ENCODE results near the gene THAP12.
"Not testable (repeated sequence)": the region's sequence is repeated elsewhere in the genome, so short reads cannot be mapped to it uniquely, and the experiment has no call there.

The THAP12 gene

DNA sequence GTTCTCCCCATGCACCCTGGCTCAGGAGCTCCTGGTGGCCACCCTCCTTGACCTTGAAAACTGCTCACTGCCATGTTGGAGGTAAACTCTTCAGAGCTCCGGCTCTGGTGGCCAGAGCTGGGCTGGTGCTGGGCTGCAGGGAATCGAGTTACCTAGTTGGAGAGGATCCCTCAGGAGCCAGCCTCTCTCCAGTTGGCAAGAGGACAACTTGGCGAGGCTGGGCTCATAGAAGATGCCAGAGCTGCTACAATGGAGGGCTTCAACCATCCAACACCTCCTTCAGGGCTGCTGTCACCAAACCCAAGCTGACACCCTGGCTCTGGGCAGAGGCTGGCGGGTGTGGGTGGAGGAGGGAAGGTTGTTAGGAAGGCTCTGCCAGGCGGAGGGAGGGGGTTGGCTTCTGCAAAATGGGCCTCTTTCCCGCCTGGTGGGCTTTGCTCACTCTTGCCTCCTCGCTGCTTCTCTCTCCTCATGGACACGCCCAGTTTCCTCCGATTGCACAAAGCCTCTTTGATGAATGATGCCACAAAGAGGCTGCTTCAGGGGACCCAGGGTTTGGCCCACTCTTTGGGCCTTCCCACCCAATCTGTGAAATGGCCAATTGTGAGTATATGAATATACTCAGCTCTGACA is 53.1 kb downstream of the THAP12 start:
- DNase-seq (ENCODE audit: low spot score): no peak

DNA sequence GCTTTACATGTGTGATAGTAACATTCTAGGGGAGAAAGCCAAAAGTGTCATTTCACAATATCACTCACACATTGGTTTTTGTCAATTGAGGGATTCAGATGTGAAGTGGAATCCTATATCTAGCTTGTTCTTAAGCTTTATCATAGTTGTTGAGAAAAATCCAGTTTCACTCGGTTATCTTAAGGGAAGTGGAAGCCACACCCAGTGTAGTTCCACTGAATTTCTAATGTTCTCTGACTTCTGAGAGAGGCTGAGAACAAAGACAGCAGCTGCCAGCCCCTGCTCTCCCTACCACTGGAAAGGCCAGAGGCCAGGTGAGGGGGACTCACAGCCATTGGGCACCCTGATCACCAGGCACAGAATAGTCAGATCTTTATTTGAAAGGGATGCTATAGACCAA is 53.7 kb downstream of the THAP12 start:
- DNase-seq (ENCODE audit: low spot score): no peak

DNA sequence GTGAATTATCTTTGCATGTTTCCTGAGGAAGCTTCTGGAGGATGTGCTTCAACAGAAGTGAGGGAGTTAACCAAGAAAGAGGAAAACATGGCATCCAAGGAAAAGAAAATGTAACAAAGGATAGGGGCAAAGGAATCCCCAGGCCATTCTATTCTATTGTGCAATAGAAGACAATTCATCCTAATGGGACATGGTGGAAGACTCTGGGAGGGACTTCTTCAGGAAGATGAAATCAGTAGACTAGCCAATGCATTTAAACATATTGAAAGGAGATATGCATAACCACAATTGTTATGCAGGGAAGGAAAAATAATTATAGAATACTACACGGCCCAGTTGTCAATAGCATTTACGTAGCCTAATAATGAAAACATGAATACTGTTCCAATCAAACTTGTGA is 55.7 kb downstream of the THAP12 start:
- DNase-seq (ENCODE audit: low spot score): no peak

DNA sequence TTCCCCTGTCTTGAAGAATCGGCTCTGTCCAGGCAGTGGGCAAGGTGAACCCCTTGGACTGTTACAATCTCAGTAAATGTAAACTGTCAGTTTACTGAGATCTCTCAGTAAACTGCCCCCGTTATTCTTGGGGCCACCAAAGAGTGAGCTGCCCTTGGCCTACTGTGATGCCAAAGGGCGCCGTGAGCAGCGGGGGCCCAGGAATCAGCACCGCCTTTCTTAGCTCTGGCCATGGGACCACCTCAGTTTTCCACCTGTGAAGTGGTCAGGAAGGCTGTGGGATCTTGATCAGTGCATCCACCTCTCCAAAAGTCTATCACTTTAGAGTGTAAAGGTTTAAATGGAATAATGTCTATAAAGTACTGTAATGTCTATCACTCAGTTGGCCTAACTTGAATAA is 57.1 kb downstream of the THAP12 start:
- no peak for DNase-seq (ENCODE audit: low spot score)

DNA sequence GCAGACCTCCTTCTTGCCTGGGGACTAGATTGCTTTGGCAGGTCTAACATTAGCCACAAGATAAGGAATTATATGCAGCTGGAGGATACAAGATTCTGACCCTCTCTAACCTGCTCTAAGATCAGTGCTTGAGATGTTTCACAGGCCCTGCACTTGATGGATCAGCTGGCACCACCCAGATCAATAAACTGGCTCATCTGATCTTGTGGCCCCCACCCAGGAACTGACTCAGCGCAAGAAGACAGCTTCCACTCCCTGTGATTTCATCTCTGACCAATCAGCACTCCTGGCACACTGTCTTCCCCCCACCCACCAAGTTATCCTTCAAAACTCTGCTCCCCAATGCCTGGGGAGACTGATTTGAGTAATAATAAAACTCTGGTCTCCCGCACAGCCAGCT is 57.6 kb downstream of the THAP12 start:
- not testable (repeated sequence) for DNase-seq (ENCODE audit: low spot score)

DNA sequence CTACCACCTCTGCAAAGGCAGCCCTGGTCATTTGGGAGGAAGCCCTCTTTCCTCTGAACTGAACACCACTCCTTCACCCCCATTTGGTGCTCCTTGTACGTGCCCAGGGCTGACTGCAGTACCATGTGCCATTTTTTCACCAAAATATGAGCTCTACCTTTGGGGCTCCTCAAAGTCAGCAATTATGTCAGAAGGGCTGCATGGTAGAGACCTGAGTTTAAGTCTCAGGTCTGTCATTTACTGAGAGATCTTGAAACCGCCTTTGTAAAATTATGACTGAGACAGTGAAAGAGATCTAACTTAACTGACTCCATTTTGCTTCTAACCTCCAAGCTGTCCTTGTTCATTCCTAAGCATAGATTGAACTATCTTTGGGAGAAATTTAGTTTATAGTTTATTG is 58.0 kb downstream of the THAP12 start:
- DNase-seq (ENCODE audit: low spot score): no peak

DNA sequence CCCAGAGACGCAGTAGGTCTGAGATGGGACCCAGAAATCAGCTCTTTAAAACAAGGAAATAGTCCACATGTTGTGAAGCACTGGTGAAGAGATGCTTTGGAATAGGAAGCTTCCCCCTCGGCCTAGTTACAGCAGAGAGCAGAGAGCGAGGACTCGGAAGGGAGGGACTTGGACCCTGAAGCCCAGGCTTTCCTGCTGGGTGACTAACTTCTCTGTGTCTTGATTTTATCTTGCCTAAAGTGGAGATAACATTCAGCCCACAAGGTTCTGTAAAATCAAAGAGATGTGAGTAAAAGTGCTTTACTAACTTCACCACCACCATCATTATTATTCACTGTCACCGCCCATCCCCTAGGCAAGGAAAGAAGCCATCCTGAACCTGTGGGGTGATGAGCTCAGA is 58.4 kb downstream of the THAP12 start:
- no peak for DNase-seq (ENCODE audit: low spot score)

DNA sequence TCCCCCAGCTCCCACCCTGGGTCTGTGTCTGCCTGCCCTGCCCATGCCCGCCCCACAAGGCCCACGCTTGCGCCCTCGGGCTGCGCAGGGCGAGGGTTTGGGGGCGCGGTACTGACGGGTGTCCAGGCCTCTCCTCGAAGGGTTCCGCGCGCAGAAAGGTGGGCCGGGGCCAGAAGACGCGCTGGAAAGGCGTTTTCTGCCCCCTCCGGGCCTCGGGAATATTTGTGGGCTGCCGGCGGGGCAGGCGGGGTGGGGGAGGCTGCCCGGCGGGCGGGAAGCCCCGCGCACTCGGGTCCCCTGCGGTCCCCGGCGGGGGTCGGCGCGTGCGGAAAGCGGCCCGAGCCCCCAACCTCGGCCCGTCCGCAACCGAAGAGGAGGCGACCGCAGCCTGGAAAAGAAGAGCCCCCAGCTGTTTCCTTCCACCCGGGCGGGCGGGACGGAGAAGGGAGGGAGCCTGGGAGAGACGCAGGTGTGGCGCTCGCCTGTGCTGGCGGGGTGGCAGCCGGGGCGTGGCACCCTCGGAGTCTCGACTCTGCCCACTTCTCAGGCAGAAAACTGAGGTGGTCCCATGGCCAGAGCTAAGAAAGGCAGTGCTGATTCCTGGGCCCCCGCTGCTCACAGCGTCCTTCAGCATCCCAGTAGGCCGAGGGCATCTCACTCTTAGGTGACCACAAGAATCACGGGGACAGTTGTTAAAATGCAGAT is 59.0 kb downstream of the THAP12 start:
- DNase-seq (ENCODE audit: low spot score): no peak

DNA sequence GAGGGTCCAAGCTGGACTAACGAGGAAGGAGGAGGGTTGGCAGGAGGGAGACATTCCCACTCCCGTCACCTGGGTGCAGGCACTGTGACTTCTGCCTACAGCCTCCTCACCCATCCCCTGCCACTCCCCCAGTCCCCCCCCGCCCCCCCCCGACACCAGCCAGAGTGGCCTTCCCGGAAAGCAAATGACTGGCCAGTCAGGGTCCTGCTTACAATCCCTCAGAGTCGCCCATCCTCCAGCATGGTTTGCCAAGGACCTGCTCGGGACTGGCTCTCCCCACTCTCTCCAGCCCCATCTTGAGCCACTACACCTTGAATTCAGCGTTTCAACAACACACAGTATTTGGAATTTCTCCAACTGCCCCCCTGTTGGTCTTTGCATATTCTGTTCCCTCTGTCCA is 59.6 kb downstream of the THAP12 start:
- DNase-seq (ENCODE audit: low spot score): no peak

DNA sequence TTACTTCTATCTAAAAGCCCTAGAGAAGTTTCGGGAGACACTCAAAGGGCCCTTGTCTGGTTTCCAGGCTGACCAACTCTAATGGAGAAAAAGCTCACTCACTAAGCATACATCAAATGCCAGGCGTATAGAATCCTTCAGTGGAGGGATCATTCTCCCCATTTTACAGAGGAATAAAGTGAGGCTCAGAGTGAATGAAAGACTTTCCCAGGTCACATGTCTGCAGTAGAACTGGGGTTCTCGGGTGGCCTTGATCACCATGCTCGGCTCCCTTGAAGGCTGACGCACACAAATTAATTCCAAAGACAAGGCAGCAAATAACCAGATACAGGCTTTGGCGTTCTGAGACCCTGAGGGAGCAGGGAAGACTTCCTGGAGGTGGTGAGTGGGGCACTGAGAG is 60.0 kb downstream of the THAP12 start:
- DNase-seq (ENCODE audit: low spot score): no peak

DNA sequence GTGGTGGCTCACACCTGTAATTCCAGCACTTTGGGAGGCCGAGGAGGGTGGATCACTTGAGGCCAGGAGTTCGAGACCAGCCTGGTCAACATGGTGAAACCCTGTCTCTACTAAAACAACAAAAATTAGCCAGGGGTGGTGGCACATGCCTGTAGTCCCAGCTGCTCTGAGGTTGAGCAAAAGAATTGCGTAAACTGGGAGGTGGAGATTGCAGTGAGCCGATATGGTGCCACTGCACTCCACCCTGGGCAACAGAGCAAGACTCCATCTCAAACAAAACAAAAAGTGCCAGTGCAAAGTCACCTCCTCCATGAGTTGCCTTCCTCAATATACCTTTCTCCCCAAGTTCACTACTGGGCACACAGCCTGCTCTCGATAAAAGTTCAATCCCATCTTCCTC is 61.1 kb downstream of the THAP12 start:
- not testable (repeated sequence) for DNase-seq (ENCODE audit: low spot score)

DNA sequence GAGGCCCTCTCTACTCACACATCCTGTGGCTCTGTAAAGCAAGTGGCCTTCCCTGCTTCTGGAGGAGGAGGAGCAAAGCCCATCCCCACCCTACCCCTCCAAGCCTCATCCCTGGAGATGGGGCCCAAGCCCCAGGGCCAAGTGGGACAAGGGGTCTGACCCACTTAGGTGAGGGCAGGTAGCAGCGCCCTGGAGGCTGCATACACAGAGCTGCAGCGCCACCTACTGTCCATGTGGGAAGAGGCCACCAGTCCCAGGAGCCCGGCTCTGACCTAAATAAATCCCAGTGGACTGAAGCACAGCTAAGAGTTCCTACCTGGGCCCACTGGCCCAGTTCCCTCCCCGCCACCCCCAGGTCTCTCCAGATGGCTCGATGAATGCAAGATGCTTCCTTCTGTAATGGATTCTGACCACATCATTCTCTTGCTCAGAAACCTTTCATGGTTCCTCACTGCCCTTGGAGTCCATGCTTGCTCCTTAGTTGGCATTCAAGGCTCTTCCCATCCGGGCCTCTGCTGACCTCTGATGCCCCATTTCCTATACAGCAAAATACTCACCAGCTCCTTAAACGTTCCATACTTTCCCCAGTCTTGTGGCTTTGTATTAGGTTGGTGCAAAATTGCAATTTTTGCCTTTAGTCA is 62.1 kb downstream of the THAP12 start:
- DNase-seq (ENCODE audit: low spot score): peak; percentile 86

DNA sequence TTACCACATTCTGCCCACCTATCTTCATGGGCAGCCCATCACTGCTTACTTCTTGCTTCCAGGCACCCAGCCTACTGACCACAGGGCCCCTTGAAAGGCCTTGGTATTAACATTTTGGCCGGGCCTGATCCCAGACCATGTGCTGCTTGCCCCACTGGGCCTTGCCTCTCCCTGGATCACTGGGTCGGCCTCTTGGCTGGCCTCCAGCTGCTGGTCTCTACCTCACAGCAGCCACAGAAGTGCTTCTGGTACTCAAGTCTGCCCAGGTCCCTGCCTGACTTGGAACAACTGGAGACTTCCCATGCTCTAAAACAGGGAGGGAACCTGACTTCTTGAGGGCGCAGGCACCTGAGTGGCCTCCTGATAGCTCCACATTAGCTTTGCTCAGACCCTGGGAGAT is 63.6 kb downstream of the THAP12 start:
- DNase-seq (ENCODE audit: low spot score): no peak

DNA sequence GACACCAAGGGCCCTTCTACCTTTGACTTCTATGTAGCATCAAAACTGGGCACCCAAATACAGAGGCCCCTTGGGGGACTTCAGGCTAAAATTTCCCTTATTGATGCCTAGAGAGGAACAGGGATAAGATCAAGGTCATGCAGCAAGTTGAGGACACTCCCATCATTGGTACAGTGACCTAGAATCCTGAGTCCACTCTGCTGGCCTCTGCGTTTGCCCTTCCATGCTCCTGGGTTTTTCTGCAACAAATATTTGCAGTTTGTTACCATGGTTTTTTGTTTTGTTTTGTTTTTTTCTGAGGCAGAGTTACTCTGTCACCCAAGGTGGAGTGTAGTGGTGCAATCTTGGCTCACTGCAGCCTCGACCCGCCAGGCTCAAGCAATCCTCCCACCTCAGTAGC is 64.2 kb downstream of the THAP12 start:
- no peak for DNase-seq (ENCODE audit: low spot score)

DNA sequence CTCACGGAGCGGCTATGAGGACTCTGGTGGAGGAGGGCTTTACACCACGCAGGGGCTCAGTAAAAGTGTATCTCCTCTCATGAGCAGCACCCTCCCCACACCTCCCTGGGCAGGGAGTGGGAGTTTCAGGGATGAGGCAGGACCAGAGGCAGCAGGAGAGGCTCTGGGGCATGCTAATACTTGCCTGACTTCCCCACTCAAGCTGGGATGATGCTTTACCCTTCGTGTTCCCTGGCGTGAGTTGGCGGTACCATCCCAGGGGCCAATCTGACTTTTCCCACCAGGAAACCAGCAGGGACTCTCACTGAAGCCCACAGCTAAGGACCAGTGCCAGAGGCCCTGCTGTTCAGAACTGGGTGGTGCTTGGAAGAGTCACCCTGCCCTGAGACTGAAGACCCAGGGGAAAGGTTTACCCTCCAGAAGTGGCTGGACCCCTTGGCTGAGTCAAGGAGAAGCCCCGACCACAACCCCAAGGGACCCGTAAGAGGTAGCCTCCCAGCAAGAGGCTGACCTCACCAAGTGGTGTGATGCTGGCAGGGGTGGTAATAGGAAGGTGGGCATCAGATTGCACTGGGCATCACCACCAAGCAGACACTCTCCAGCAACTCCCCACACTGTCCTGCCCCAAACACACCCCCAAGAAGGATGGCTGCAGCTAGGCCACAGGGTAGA is 65.6 kb downstream of the THAP12 start:
- DNase-seq (ENCODE audit: low spot score): no peak

DNA sequence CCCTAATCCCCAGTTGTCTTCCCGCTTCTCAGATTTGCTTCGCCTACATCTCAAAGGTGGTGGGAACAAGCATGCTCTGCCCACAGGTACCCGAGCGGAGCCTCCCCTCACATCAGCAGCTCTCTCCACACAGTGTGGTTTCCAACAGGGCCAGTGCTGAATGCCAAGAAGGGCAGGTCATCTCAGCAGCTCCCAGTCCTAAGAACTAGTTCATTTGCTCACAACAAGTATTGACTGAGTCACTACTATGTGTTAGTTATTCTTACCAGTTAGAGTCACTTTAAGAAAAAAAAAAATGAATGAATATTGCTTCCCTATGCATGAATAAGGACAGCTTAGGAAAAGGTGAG is 66.2 kb downstream of the THAP12 start:
- DNase-seq (ENCODE audit: low spot score): peak; percentile 47

DNA sequence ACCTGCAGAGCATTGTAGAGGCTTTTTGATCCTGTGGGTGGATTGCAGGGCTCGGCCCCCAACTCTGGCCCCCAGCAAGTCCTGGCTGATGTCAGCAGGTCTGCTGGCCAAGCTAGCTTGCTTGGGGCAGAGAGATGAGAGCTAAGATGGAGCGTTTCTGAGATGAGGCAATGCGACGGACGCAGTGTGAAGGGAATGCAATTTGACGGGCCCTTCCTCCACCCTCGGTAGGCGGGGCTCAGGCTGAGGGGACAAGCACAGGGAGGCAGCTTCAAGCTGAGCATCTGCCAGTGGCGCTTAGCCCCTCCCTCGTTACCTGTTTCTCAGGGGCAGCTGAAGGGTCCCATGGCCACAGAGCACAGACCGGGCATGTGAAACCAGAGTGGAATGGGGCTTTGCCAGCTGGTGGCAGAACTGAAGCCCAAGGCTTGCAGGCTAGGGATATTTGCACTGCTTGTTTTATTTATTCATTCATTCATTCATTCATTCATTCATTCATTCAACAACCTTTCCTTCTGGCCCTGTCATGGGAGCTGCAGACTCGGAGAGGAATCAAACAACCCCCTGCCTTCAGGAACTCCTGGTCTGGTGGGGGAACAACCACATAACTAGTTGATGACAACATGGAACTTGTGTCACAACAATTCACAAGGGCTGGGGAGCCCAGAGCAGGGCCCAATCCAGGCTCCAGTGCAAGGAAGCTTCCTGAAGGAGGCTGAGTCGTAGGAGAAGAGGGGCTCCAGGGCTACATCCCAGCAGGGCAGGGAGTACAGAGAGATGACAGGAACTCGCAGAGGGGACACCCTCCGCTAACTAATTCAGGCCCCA is 66.8 kb downstream of the THAP12 start:
- DNase-seq (ENCODE audit: low spot score): no peak

DNA sequence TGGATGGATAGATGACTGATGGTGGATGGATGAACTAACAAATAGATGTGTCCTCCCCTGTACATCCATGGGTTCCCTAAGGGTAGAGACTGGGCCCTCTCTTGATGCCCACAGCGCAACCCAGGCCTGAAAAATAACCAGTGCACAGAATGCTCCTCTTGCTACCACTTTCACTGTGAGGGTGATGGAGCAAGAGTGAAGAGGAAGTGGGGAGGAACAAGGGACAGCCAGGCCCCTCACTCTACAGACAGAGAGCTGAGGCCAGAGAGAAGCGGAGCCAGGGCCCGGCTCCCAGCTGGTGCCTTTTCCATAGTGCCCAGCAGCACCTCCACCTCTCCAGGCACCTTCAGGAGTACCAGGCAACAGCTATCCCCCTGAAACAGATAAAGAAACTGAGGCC is 67.7 kb downstream of the THAP12 start:
- no peak for DNase-seq (ENCODE audit: low spot score)

DNA sequence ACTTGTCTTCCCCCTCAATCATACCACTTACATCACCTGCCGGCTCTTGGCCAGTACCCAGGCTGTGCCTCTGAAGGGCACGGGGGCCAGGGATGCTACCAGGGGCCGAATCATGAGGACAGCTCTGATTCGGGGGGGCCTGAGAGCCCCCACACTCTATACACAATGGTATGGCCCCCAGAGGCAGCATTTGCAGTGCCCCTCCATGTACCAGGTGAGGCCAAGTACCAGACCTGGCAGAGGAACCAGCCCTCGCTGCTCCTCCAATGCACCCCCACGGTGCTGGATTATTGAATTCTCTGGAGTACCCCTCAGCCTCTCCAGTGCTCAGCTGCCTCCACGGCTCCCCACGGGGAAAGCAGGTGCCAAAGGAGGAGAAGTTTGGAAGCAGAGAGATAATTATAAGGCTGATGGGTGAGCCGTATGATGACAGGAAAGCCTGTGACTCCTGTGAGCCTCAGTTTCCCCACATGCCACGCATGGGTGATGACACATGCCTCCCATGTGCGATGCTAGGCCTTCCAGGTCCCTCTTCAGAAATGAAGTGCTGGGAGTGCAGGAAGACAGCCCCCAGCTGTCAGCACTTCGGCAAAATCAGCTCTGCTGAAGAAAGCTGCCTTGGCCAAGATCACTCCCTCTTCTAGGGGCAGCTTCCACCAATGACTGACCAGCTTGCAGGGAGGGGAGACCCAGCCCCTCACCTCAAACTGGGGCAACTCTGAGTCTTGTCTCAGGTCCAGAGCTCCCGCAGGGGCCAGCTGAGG is 69.9 kb downstream of the THAP12 start:
- DNase-seq (ENCODE audit: low spot score): no peak

DNA sequence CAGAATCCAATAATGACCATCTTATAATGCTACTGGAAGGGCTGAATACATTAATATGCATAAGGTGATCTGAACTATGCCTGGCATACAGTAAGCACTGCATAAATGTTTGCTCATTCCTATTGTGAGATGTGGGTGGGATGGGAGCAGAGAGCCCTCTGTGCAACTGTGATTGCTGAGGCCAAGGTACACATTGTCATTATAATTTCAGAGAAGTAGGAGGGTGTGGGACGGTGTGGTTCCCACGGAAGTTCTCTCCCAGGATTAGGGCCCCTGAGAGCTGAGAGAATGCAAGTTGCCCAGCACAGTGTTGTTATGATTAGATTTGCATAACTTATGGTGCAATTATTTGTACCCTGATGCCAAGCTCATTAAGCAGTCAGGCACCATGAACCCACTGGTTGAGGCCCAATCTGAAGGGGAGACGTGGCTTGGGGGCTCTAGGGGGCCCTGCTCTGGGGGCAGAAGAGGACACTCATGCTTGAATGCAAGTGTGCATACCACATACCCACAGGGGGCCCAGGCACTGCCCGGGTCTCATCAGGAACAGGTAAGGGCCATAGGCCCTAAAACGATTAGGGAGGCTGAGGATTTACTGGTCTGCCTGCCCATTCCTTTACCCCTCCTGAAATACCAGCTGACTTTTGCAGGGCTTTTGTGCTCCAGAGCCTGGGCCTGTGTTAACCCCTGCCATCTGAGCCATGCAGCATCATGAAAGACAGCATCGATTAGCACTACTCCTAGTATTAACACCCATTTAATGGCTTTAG is 72.8 kb downstream of the THAP12 start:
- DNase-seq (ENCODE audit: low spot score): no peak

DNA sequence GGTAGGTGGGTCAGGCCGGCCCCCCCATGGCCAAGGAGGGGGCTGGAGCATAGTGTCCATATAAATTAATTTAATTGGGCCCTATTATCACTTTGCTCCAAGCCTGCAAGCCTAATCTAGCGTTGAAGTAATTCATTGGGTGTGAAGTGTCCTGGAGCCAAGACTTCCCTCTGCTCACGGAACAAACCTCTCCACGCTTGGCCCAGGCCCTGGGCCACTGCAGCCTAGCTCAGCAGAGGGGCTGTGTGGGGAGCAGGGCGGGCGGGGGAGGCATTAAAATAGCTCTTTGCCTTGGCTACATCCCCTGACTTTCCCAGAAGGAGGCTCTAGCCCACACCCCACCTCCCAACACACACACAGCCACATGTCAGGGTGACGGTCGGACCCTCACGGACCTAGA is 73.5 kb downstream of the THAP12 start:
- DNase-seq (ENCODE audit: low spot score): no peak
